ENCODE results near the gene MYO1B.

The MYO1B gene

DNA sequence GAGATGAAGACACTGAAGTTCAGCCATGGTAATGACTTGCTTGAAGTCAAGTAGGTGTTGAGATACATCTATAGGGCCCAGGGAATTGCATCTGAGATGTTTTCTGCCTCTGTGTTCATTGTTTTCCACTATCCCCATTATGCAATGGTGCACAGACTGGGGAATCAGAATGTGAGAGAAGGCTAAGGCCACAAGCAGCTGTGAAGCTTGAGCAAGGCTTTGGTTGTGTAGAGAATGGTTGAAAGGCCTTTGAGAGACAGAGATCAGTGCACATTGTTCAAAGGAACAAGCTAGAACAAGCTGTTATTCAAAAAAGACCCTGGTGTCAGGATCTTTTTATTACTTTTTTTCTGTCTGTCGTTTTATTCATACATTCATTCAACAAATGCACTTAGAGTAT, 82.3 kb downstream of the MYO1B start:
- DNase-seq = no peak

- no peak for DNase-seq
Observed at GRCh38 chr2:191328150-191328809, 83.1 kb downstream of the MYO1B start.

DNA sequence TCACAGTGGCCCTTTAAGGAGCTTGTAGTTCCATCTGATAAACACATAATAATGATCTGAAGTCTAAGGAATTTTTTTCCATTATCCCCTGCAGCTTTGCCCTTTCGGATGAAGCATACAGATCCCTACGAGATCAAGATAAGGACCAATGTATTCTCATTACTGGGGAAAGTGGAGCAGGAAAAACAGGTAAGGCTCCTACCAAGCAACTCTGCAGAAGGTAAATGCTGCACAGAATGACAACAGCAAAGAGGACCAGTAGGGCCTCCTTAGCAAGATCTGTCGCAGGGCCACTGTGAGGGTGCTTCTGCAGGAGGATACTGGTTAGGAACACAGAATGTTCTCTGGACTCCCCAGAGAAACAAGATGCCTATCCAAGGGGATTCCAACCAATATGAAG, 84.6 kb downstream of the MYO1B start:
- DNase-seq = no peak

- DNase-seq = peak; percentile 35
Observed at GRCh38 chr2:191333911-191334357, 88.7 kb downstream of the MYO1B start.

GRCh38 chr2:191335875-191336464, 90.8 kb downstream of the MYO1B start:
- no peak for DNase-seq

DNA sequence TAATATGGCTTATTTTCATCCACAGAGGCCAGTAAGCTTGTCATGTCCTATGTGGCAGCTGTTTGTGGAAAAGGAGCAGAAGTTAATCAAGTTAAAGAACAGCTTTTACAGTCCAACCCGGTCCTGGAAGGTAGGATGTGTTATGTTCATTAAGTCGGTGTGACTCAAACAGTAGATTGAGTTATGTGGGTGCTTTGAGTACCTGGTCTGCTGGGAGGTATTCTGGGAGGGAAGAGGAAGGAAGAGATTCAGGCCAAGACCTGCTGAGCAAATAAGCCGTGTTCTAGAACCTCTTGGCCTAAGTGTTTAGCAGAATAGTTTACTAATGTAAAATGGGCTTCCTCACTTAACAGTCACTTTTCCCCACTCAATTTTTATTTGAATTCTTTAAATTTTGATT, 96.2 kb downstream of the MYO1B start:
- no peak for DNase-seq

DNA sequence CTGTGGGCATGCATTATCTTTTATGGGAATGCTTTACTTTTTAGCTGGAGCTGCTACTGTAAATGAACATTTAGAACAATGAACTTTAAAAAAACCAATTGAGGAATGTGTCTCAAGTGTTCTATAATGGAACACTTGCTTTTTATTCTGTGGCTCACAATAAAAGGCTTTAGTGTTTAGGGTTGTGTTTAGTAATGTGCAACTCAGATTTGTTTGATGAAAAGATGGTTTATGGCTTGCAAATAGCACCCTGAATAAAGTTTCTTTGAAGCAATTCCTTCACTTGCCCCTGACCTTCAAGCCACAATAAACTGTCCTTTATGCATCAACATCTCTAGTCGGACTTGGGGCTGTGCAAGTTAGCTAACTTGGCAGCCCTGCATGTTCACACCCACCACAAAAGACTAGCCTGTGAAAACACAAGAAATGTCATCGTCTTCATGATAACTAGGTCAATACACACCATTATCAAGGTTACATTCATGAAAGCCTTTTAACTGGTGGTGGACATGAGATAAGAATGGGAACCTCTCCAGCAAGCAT, 98.7 kb downstream of the MYO1B start:
- no peak for DNase-seq

- no peak for DNase-seq
Observed at GRCh38 chr2:191345788-191346187, 100.6 kb downstream of the MYO1B start.

- DNase-seq = no peak
Observed at GRCh38 chr2:191347154-191347553, 102.0 kb downstream of the MYO1B start.

DNA sequence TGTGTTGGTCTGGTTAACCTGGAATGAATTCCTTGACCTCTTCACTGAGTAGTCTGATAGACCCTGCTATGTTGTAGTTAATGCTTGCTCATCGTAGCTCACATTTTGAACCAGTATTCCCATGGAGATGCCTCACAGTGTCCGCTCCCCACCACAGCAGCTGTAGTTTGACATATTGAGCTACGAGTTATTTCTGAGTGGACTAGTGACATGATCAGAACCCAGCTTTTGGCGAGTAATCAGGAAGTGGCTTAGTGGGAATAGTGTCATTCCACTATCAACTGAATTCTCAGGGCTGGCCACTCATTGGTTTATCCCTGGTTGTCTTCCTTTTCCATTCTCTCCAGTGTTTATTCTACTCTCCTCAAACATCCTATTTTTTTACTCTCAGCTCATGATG, 102.7 kb downstream of the MYO1B start:
- no peak for DNase-seq

DNA sequence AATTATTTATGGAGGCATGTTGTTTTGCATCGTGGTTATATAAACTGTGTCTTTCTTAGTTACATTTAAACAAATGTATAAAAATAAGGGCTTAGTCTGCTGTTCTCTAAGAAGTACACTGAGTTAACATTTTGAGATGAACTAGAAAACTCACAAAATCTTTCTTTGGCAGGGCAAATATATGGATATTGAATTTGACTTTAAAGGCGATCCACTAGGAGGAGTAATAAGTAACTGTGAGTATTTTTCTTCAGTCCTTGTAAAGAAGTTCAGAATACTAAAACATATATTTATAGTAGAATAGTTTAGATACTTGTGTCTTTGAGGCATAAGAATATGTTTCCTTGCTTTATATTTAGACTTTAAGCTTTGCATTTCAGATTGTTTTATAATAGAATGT, 104.8 kb downstream of the MYO1B start:
- DNase-seq = no peak

- DNase-seq = peak; percentile 5
Observed at GRCh38 chr2:191350826-191351225, 105.6 kb downstream of the MYO1B start.

DNA sequence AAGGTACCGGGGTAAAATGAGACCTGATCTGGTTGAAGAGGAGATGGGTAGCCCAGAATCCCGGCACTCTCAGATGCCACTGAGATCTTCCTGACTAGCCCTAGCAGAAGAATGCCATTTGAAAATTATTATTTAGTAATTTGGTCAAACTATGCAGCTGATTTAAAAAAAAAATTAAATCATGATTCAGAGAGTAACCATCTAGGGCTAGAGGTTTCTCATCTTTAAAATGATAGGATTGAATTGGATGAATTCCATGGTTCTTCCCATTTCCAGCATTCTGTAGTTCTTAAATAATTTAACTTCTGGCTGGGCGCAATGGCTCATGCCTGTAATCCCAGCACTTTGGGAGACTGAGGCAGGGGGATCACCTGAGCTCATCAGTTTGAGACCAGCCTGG, 106.1 kb downstream of the MYO1B start:
- no peak for DNase-seq

DNA sequence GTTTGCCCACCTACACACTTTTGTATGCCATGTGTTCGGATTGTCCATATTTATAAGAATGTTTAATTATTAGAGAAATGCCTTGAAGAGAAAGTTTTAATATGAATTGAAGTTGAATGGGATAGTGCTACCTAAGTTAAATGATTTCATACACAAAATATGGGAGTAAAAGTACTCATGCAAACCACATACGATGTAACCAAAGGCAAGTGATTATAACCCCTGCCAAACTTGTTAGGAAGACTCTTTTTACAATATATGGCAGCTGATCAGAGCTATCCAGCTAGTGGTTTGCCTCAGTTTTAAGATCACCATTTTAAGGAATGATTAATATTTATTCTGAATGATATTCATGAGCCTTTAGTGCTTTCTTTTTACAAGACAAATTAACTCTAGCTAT, 106.7 kb downstream of the MYO1B start:
- no peak for DNase-seq

DNA sequence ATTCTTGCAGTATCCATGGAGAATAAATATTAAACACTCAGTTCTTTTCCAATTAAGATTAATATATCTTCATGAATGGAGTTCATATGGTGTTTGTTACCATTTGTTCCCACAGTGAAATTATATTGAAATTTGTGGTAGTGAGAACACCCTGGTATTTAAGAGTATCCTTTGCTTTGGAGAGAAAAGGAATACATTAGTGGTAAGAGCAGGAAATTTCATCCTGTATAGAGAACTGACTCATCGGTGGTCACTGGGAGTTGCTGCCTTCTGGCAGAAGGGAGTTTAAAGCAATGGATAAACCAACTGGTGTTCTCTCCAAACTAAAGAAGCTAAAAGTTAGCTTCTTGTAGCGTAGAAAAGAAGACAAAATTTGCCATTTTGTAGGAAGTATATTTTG, 107.3 kb downstream of the MYO1B start:
- DNase-seq = no peak

GRCh38 chr2:191355170-191355758, 110.1 kb downstream of the MYO1B start:
- no peak for DNase-seq

DNA sequence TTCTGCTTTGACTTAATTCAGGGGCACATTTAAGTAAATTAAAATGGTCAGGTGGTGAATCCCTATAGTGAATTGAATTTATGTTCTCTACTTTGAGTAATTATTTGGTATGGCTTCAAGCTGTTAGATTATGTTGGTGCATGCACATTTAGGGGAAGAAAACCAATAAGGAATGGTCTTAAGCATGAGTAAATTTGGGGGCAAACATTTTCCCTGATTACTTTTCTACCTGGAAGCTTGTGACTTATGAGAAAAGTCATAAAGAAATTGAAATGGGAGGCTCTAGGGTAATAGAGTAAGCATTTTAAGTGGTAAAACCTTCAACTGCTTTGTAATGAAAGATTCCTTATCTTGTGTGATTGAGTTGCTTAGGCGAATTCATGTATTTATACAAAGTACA, 112.5 kb downstream of the MYO1B start:
- no peak for DNase-seq

- no peak for DNase-seq
Observed at GRCh38 chr2:191358325-191359025, 113.3 kb downstream of the MYO1B start.

DNA sequence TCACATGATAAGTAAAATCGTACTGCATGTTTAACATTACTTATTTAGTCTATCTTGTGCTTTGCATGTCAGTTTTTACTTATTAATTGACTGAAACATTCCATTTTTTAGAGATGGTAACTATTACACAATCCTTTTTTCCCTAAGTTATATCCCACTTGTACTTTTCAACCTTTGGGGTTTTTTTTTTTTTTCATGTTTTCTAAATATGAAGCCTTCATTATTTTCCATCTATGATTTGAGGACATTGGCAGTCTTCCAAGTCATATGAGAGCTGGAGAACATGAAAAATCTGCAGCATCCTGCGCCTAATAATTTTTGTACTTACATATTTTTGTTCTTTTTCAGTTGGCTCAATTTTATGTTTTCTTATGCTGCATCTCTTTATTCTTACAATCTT, 113.9 kb downstream of the MYO1B start:
- DNase-seq = no peak

- no peak for DNase-seq
Observed at GRCh38 chr2:191360918-191361317, 115.7 kb downstream of the MYO1B start.

- no peak for DNase-seq
Observed at GRCh38 chr2:191362841-191363240, 117.6 kb downstream of the MYO1B start.

DNA sequence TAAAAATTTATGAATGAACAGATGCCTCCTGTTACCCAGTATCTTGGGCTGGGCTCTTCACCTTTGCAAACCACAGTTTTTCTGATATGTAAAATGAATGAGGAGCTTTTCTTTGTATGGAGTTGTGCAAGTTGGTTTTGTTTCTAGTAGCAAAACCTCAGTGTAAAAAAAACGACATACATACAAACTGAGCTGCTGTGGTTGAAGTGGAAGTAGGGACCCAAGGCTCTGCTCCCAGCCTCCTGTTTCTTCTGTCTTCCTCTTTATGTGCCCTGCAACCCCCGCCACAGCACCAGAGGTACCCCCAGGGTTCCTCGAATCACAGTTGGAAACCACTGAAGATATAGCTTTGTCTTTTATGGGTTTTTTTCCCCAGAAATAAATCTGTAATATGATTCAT, 118.1 kb downstream of the MYO1B start:
- no peak for DNase-seq

GRCh38 chr2:191365089-191365488, 119.9 kb downstream of the MYO1B start:
- no peak for DNase-seq

DNA sequence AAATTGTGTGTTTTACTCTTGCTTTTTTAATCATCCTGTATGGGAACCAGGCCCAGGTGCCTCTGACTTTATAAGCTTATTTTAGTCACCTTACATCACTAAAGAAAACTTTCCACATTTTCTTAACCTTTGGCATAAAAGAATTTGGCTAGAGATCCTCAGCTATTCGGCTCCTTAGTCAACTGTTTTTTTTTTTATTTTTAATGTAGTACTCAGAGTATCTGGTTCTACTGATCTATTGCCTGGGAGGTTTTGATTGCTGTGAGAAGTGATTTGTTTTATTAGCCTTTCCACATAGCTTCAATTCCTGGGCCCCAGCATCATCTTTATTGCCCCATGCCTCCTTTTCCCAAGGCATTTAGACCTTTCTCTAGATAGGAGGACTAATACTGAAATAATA, 121.0 kb downstream of the MYO1B start:
- no peak for DNase-seq

All from OCI-M1 (cell line).